ENCODE measurements around the gene LCN2.
A peak's percentile ranks its signal among the peaks of the same experiment; 100 is the strongest.

- TF ChIP-seq POLR2AphosphoS5 (IDR thresholded peaks at IDR 0.05; ENCODE audit: low read depth, low read length) (peak; percentile 63; the same call in 1 of the 2 replicates), REST (IDR thresholded peaks at IDR 0.05; ENCODE audit: insufficient read depth in 1 of 2, low read depth in 2 of 2, low read length in 2 of 2) (0 out of 4 replicates have a peak, but pooled peaks of 1 of the 2 experiments have one; percentile 19), SIN3A (IDR thresholded peaks at IDR 0.05; ENCODE audit: borderline replicate concordance, insufficient read depth, low read length) (no peak)
Observed at GRCh38 chr9:128127990-128128835, 21.0 kb upstream of the LCN2 start.
